Cardiac fibroblast (primary cell): ENCODE data around the gene NAV2.

ENCODE experiments used
- DNase-seq, 2 donors: peaks; one replicate each; pipeline versions ENCODE4 v3.0.0 to v3.0.0-alpha.2; 2010; ENCODE audit warnings: low read depth in 2 of 2
- H3K4me3 ChIP-seq, 2 donors: replicated peaks in 1 of 2; 1 replicate in 1 of 2; 2 replicates in 1 of 2; pipeline ENCODE4 v1.5.1; 2011; ENCODE audit warnings: low read depth in 2 of 2, low read length in 2 of 2, mild to moderate bottlenecking in 2 of 2, moderate library complexity in 1 of 2
- TF ChIP-seq, protein P1 (sequence below): IDR thresholded peaks from one replicate; pipeline ENCODE4 v1.5.1; 2011; ENCODE audit warnings: low read depth, mild to moderate bottlenecking, low read length, inconsistent platforms

Gene NAV2

DNA sequence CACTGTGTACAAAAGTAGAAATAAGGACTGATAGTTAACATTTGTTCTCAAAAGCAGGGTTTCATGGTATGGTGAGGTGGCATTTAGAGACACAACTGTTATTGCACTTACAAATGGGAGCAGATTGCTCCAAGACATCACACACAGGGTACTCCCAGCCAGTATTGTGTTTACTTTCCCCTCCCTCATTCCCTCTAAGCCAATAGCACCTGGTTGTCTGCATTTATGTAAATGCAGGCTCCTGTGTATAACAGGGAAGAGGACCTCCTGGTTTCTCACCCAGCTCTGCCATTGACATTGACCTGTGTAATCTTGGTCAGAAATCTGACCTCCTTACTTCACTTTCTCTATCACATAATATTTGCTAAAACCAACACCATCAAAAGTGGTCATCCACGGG is 154.4 kb downstream of the NAV2 start:
- DNase-seq, result no peak
- no peak overlapping the region for H3K4me3 ChIP-seq
- TF ChIP-seq, protein P1, sequence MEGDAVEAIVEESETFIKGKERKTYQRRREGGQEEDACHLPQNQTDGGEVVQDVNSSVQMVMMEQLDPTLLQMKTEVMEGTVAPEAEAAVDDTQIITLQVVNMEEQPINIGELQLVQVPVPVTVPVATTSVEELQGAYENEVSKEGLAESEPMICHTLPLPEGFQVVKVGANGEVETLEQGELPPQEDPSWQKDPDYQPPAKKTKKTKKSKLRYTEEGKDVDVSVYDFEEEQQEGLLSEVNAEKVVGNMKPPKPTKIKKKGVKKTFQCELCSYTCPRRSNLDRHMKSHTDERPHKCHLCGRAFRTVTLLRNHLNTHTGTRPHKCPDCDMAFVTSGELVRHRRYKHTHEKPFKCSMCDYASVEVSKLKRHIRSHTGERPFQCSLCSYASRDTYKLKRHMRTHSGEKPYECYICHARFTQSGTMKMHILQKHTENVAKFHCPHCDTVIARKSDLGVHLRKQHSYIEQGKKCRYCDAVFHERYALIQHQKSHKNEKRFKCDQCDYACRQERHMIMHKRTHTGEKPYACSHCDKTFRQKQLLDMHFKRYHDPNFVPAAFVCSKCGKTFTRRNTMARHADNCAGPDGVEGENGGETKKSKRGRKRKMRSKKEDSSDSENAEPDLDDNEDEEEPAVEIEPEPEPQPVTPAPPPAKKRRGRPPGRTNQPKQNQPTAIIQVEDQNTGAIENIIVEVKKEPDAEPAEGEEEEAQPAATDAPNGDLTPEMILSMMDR, result no peak

DNA sequence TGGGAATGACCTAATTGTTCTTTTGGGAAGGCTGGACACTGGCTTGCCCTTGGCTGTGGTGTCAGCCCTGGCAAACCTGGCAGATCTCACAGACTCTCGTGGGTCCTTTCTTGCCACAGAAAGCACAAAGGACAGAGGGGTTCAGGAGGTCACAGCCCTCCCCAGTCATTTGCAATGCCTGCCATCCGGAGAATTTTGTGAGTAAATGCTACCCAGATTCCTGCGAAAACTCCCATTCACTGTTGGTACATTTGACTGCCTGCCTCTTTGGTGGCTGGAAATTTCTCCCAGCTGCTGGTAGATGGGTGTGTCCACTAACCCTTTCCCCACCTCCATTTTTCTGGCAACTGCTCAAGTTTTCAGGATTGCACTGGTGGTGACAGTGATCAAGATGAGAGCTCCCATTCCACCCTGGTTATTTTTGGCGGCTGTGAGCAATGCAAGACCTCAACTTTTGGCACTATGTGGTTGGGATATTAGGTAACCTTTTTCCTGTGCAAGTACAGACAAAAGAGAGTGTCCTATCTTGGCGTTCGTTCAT is 155.7 kb downstream of the NAV2 start:
- H3K4me3 ChIP-seq, result no peak overlapping the region
- peak; percentile 97 for DNase-seq
- TF ChIP-seq, protein P1, result no peak

DNA sequence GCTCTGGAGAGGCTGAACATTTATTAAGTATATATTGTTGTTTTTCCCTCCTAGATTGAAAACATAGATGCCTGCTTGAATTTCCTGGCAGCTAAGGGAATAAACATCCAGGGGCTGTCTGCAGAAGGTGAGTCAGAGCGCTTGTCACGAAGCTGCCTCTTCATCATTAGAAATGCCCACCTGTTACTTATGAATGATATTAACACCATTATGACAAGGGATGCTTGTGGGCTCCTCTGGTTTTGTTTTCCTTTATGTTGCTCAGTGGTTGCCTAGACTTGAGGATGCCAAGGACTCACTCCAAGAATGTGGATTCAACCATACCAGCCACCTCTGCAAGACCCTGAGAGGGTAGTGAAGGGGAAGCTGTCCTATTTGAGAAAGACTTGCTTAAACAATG is 156.2 kb downstream of the NAV2 start:
- peak in 1 of 2 donors; percentile 34 for DNase-seq
- H3K4me3 ChIP-seq, result no peak overlapping the region
- TF ChIP-seq, protein P1, result no peak

DNA sequence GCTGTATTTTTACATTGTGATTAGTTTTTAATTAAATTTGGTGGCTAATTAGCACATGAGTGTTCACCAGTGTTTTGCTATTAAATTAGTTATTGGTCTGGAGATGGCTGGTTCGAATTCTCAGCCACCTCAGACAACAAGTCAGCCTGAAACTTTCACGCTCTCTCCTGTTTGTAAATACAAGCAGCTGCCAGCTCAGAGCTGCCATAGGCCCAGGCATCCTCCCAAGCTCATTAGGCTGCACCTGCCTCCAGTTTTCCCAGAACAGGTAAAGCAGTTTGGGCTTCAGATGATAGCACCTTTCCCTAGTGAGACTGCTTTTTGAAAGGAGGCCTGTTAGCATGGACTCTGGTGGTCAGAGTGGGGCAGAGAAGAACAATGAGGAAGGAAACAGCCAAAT is 156.8 kb downstream of the NAV2 start:
- TF ChIP-seq, protein P1, result no peak
- no peak overlapping the region for H3K4me3 ChIP-seq
- DNase-seq, result no peak

DNA sequence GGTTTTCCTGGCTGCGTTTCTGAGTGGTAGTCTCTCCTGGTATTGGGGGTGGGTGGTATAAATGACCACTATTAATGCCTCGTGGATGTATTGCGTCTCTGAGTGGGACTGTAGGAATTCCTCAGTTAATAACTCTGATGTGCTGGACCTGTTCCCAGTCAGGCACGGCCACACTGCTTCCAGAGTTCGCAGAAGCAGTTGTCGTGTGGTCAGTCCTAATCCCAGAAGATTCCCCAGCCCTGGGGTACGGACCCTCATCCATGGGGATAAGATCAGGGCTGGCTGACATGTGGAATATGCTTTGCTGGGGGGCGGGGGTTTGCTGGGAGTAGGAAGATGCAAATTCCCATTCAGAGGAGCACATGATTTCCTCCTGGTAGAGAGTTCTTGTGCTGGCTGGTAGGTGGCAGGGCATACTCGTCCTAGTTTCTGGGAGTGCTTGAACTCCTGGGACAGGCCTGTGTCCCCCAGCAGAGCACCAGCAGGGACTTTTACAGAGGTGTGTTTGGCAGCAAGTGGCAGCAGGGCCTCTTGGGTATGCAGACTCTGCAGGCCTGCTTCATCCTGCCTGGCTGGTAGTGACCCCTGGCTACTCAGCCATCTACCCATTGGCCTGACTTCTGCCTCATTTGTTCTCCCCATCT is 157.4 kb downstream of the NAV2 start:
- DNase-seq, result no peak
- no peak overlapping the region for H3K4me3 ChIP-seq
- TF ChIP-seq, protein P1, result no peak

DNA sequence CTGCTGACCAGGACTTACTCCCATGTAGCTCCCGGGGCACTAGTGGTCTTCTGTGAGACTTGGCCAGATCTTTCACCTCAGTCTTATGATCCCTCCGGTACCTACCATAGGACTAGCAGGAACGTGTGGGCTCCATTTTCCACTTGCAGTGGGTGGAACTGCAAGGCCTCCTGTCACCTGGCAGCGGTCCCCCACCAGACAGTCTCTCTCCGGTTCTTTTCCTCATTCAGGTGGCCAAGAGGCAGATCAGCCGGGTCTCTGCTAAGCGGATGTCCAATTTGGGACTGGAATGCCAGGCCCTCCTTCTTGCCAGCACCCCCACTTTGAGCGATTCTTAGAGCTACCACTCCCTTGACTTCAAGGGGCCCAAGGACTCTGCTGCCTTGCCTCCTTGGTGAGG is 158.9 kb downstream of the NAV2 start:
- TF ChIP-seq, protein P1, result no peak
- DNase-seq, result no peak
- no peak overlapping the region for H3K4me3 ChIP-seq

DNA sequence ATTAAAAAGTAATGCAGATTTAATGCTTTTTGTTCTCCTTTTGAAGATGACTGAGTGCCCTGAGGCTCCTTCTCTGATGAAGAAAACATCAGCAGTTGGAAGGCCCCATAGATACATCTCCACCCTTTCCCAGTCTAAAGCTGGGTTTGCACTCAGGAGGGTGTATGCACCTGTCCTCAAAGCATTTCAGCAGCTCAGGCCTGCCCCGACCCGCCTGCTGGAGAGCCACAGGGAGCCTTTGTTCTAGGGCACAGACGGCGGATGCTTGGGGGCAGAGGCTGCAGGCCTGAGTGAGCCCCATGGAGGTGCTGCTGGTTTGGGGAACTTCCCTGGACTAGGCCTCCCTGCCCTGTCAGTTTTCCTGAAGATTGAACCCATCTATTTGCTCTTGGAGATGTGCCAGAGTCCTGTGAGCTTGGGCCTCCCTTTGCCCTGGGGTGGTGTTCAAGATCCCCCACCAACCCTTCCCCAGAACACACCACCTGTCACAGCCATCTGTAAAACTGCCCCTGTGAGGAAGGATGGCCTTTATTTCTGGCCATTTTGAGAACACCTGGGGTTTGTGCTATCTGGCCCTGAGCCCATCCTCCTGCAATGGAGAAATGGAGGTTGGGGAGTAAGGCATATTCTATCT is 160.0 kb downstream of the NAV2 start:
- TF ChIP-seq, protein P1, result no peak
- no peak overlapping the region for H3K4me3 ChIP-seq
- DNase-seq, result no peak
